ENCODE measurements around the gene CEP63.

CEP63 gene

GRCh38 chr3:134606033-134607025 is 120.5 kb downstream of the CEP63 start:
- Mint-ChIP-seq H3K4me3 (no peak overlapping the region), H3K4me1 (ENCODE audit: low read depth) (peaks cover 54% of the 10 kb centered on the region), H3K36me3 (ENCODE audit: low read depth) (no peaks in the 10 kb centered on the region), H3K9me3 (no peaks in the 10 kb centered on the region), H3K27ac (no peak overlapping the region), H3K27me3 (no peaks in the 10 kb centered on the region)
- intact Hi-C loops (cut with micrococcal nuclease): no loop called here

- Mint-ChIP-seq H3K27me3 (no peaks in the 10 kb centered on the region), H3K36me3 (ENCODE audit: low read depth) (no peaks in the 10 kb centered on the region), H3K4me3 (no peak overlapping the region), H3K4me1 (ENCODE audit: low read depth) (peaks cover 58% of the 10 kb centered on the region), H3K9me3 (no peaks in the 10 kb centered on the region), H3K27ac (no peak overlapping the region)
- intact Hi-C loops (cut with micrococcal nuclease): no loop called here
Observed at GRCh38 chr3:134607054-134608022, 121.5 kb downstream of the CEP63 start.

GRCh38 chr3:134608023-134608770 is 122.3 kb downstream of the CEP63 start:
- Mint-ChIP-seq H3K27ac (no peak overlapping the region), H3K4me1 (ENCODE audit: low read depth) (peaks cover 52% of the 10 kb centered on the region), H3K27me3 (no peaks in the 10 kb centered on the region), H3K36me3 (ENCODE audit: low read depth) (no peaks in the 10 kb centered on the region), H3K4me3 (no peak overlapping the region), H3K9me3 (no peaks in the 10 kb centered on the region)
- intact Hi-C loops (cut with micrococcal nuclease): no loop called here

- intact Hi-C loops (cut with micrococcal nuclease): no loop called here
- no peaks in the 10 kb centered on the region for H3K27me3 Mint-ChIP-seq
- no peak overlapping the region for H3K4me3 Mint-ChIP-seq
- peaks cover 47% of the 10 kb centered on the region for H3K4me1 Mint-ChIP-seq (ENCODE audit: low read depth)
- H3K36me3 Mint-ChIP-seq (ENCODE audit: low read depth): no peaks in the 10 kb centered on the region
- H3K9me3 Mint-ChIP-seq: no peaks in the 10 kb centered on the region
- no peak overlapping the region for H3K27ac Mint-ChIP-seq
Observed at GRCh38 chr3:134608771-134609435, 123.0 kb downstream of the CEP63 start.

- H3K9me3 Mint-ChIP-seq: no peaks in the 10 kb centered on the region
Observed at GRCh38 chr3:134609821-134610431, 124.1 kb downstream of the CEP63 start.

GRCh38 chr3:134610432-134611385 is 124.9 kb downstream of the CEP63 start:
- Mint-ChIP-seq H3K27me3 (no peaks in the 10 kb centered on the region), H3K27ac (no peak overlapping the region), H3K4me3 (no peak overlapping the region), H3K36me3 (ENCODE audit: low read depth) (no peaks in the 10 kb centered on the region), H3K9me3 (no peaks in the 10 kb centered on the region), H3K4me1 (ENCODE audit: low read depth) (peaks cover 36% of the 10 kb centered on the region)
- intact Hi-C loops (cut with micrococcal nuclease): no loop called here

More at GRCh38 chr3:134609821-134610431, 124.1 kb downstream of the CEP63 start:
- Mint-ChIP-seq H3K27ac (no peak overlapping the region), H3K4me3 (no peak overlapping the region), H3K4me1 (ENCODE audit: low read depth) (peaks cover 44% of the 10 kb centered on the region), H3K27me3 (no peaks in the 10 kb centered on the region), H3K36me3 (ENCODE audit: low read depth) (no peaks in the 10 kb centered on the region)
- intact Hi-C loops (cut with micrococcal nuclease): no loop called here

GRCh38 chr3:134611516-134611915 is 125.7 kb downstream of the CEP63 start:
- no peaks in the 10 kb centered on the region for H3K36me3 Mint-ChIP-seq (ENCODE audit: low read depth)
- intact Hi-C loops (cut with micrococcal nuclease): no loop called here
- no peaks in the 10 kb centered on the region for H3K27me3 Mint-ChIP-seq
- no peak overlapping the region for H3K4me3 Mint-ChIP-seq
- no peak overlapping the region for H3K27ac Mint-ChIP-seq
- H3K4me1 Mint-ChIP-seq (ENCODE audit: low read depth): peaks cover 28% of the 10 kb centered on the region
- no peaks in the 10 kb centered on the region for H3K9me3 Mint-ChIP-seq

GRCh38 chr3:134613006-134613520 is 127.2 kb downstream of the CEP63 start:
- no peak overlapping the region for H3K4me3 Mint-ChIP-seq
- H3K27me3 Mint-ChIP-seq: no peaks in the 10 kb centered on the region
- no peaks in the 10 kb centered on the region for H3K9me3 Mint-ChIP-seq
- no peaks in the 10 kb centered on the region for H3K36me3 Mint-ChIP-seq (ENCODE audit: low read depth)
- no peak overlapping the region for H3K27ac Mint-ChIP-seq
- intact Hi-C loops (cut with micrococcal nuclease): no loop called here
- H3K4me1 Mint-ChIP-seq (ENCODE audit: low read depth): peaks cover 13% of the 10 kb centered on the region

GRCh38 chr3:134614955-134615354 is 129.1 kb downstream of the CEP63 start:
- Mint-ChIP-seq H3K4me3 (no peak overlapping the region), H3K27me3 (no peaks in the 10 kb centered on the region), H3K27ac (no peak overlapping the region), H3K36me3 (ENCODE audit: low read depth) (no peaks in the 10 kb centered on the region), H3K4me1 (ENCODE audit: low read depth) (peaks cover 6% of the 10 kb centered on the region), H3K9me3 (no peaks in the 10 kb centered on the region)
- intact Hi-C loops (cut with micrococcal nuclease): no loop called here

- Mint-ChIP-seq H3K4me3 (no peak overlapping the region), H3K4me1 (ENCODE audit: low read depth) (peaks cover 6% of the 10 kb centered on the region), H3K27ac (no peak overlapping the region), H3K9me3 (no peaks in the 10 kb centered on the region), H3K36me3 (ENCODE audit: low read depth) (no peaks in the 10 kb centered on the region), H3K27me3 (no peaks in the 10 kb centered on the region)
- intact Hi-C loops (cut with micrococcal nuclease): no loop called here
Observed at GRCh38 chr3:134615743-134616142, 129.9 kb downstream of the CEP63 start.

- no peak overlapping the region for H3K27ac Mint-ChIP-seq
Observed at GRCh38 chr3:134617608-134618477, 132.0 kb downstream of the CEP63 start.

More at GRCh38 chr3:134617608-134618477, 132.0 kb downstream of the CEP63 start:
- no peak overlapping the region for H3K4me3 Mint-ChIP-seq
- peaks cover 12% of the 10 kb centered on the region for H3K4me1 Mint-ChIP-seq (ENCODE audit: low read depth)
- no peaks in the 10 kb centered on the region for H3K9me3 Mint-ChIP-seq
- no peaks in the 10 kb centered on the region for H3K27me3 Mint-ChIP-seq
- H3K36me3 Mint-ChIP-seq (ENCODE audit: low read depth): no peaks in the 10 kb centered on the region
- intact Hi-C loops (cut with micrococcal nuclease): no loop called here
